OCI-LY7 (cell line): ENCODE measurements around the gene GPR84. TPM values are rescaled to one million over a fixed set of nuclear protein-coding genes. Genes with fewer than 3 reads are reported as not detected.

Experiments used
- BruUV-seq: library from RNA; stranded (reverse); fragments of 400-500 nt; replicated peaks from 2 replicates; lab custom pipeline; 2021; lab: Mats Ljungman, UMichigan
- CTCF ChIA-PET: fragments of 300-600 bp; sonication (Branson Sonifier 250); formaldehyde crosslinking; loops from one replicate; lab custom pipeline; 2022; ENCODE audit warnings: antibody characterized with exemption; ENCODE audit not compliant: unreplicated experiment; lab: Charles Lee
- POLR2A ChIA-PET: fragments of 300-600 bp; sonication (Branson Sonifier 250); formaldehyde crosslinking; loops from one replicate; lab custom pipeline; 2022; ENCODE audit warnings: antibody characterized with exemption; lab: Charles Lee
- DNase-seq: peaks from one replicate; pipeline ENCODE4 v3.0.0-alpha.2; 2015; ENCODE audit warnings: low spot score
- H2AFZ ChIP-seq: fragments of 200-600 bp; sonication (generic), shearing (Covaris generic); 2 replicates; pipeline ENCODE4 v1.6.1; 2014; ENCODE audit warnings: mild to moderate bottlenecking, antibody characterized with exemption, low read length, moderate library complexity
- H3K27ac ChIP-seq: fragments of 200-600 bp; sonication (generic); 2 replicates; pipeline ENCODE4 v1.5.1; 2014; ENCODE audit warnings: mixed run types, low read depth, mild to moderate bottlenecking, moderate library complexity, low read length, inconsistent platforms; ENCODE audit not compliant: poor library complexity, severe bottlenecking
- H3K36me3 ChIP-seq: fragments of 200-600 bp; sonication (generic); 2 replicates; pipeline ENCODE4 v1.6.1; 2014; ENCODE audit warnings: mild to moderate bottlenecking, antibody characterized with exemption, low read length, moderate library complexity, mixed read lengths; ENCODE audit not compliant: insufficient read depth
- H3K4me1 ChIP-seq: fragments of 200-600 bp; sonication (generic); 2 replicates; pipeline ENCODE4 v1.5.1; 2014; ENCODE audit warnings: mild to moderate bottlenecking, low read length; ENCODE audit not compliant: insufficient read depth, poor library complexity, severe bottlenecking
- H3K4me2 ChIP-seq: fragments of 200-600 bp; sonication (generic); 2 replicates; pipeline ENCODE4 v1.6.1; 2014; ENCODE audit warnings: mild to moderate bottlenecking, low read length
- H3K4me3 ChIP-seq: fragments of 200-600 bp; sonication (generic); 2 replicates; pipeline ENCODE4 v1.5.1; 2014; ENCODE audit warnings: mild to moderate bottlenecking, low read depth, low read length; ENCODE audit not compliant: poor library complexity, severe bottlenecking
- H3K79me2 ChIP-seq: fragments of 200-600 bp; sonication (generic); 2 replicates; pipeline ENCODE4 v1.6.1; 2016; ENCODE audit warnings: low read depth, mild to moderate bottlenecking, low read length, moderate library complexity, mixed read lengths; ENCODE audit not compliant: insufficient read depth
- H3K9me2 ChIP-seq: fragments of 200-600 bp; sonication (generic); 2 replicates; pipeline ENCODE4 v1.6.1; 2016; ENCODE audit warnings: mild to moderate bottlenecking, low read length, mixed read lengths; ENCODE audit not compliant: insufficient read depth
- H3K9me3 ChIP-seq: fragments of 200-600 bp; sonication (generic); 2 replicates; pipeline ENCODE4 v1.6.1; 2014; ENCODE audit warnings: mild to moderate bottlenecking, mixed run types, low read length, mixed read lengths
- H4K20me1 ChIP-seq: fragments of 200-600 bp; sonication (generic); 2 replicates; pipeline ENCODE4 v1.6.1; 2014; ENCODE audit warnings: mild to moderate bottlenecking, antibody characterized with exemption, low read length, moderate library complexity, mixed read lengths; ENCODE audit not compliant: insufficient read depth
- CTCF ChIP-seq: fragments of 200-600 bp; sonication (generic); conservative IDR thresholded peaks from 2 replicates; pipeline ENCODE4 v1.5.1; 2014; ENCODE audit warnings: mild to moderate bottlenecking, antibody characterized with exemption, low read length, moderate library complexity, mixed read lengths
- EZH2phosphoT487 ChIP-seq: fragments of 200-600 bp; sonication (generic); IDR thresholded peaks from 2 replicates; pipeline ENCODE4 v1.6.1; 2018; ENCODE audit warnings: low read depth, borderline replicate concordance, mild to moderate bottlenecking, mixed run types, antibody characterized with exemption, low read length, moderate library complexity, mixed read lengths
- intact Hi-C: fragments of 100-400 bp; cut with micrococcal nuclease; formaldehyde crosslinking; loops from one replicate; pipeline ENCODE4 v1.10.0; 2022; ENCODE audit not compliant: unreplicated experiment
- total RNA-seq, 2 experiments: library from RNA; depleted of rRNA in 1 of 2; stranded (reverse); fragments of >200 nt in 1 of 2; shearing (Covaris generic) in 1 of 2; gene quantifications; 2 replicates each; pipeline ENCODE4 v1.2.3, GENCODE V29; 2014 to 2022

GPR84 gene
- total RNA-seq, 2 experiments from 2014 or later, result 0.30 TPM; not detected in 1

GRCh38 chr12:54384591-54385041 lies 20.3 kb upstream of the GPR84 start, which contains the start of gene ZNF385A:
Gene ZNF385A (minus strand): TSS chr12:54384733. CDS start chr12:54384514, 219 bp downstream.
- H4K20me1 ChIP-seq, result no peaks in the 10 kb centered on the region
- no peak for TF ChIP-seq EZH2phosphoT487
- TF ChIP-seq CTCF, result no peak
- H2AFZ ChIP-seq, result no peak within 1 kb of the TSS
- peak within 1 kb of the TSS; percentile 23 for H3K4me3 ChIP-seq
- BruUV-seq, result no TSS peak
- peak; percentile 67 for DNase-seq
- CTCF ChIA-PET, result interaction anchor here (0.9 kb wide), 2 partner anchors 9 to 61 kb away, joined by 3 read pairs; no protein-coding TSS in a partner anchor
- no peaks in the 10 kb centered on the region for H3K36me3 ChIP-seq
- peak within 1 kb of the TSS; percentile 22 for H3K27ac ChIP-seq
- H3K9me3 ChIP-seq, result no peaks in the 10 kb centered on the region
- peaks cover 37% of the 10 kb centered on the region for H3K4me1 ChIP-seq
- no peaks in the 10 kb centered on the region for H3K9me2 ChIP-seq
- intact Hi-C loops, result no loop called here
- no peaks in the 10 kb centered on the region for H3K79me2 ChIP-seq
- peak within 1 kb of the TSS; percentile 66 for H3K4me2 ChIP-seq
- POLR2A ChIA-PET, result no interaction called here

GRCh38 chr12:54383041-54383609 lies 18.8 kb upstream of the GPR84 start:
- Histone ChIP-seq H3K9me3 (no peaks in the 10 kb centered on the region), H3K79me2 (no peaks in the 10 kb centered on the region), H3K27ac (no peak overlapping the region), H3K9me2 (no peaks in the 10 kb centered on the region), H3K4me3 (no peak overlapping the region), H3K4me1 (peaks cover 41% of the 10 kb centered on the region), H3K36me3 (no peaks in the 10 kb centered on the region), H2AFZ (no peak overlapping the region), H4K20me1 (no peaks in the 10 kb centered on the region), H3K4me2 (no peak overlapping the region)
- DNase-seq, result no peak
- intact Hi-C loops, result no loop called here
- ChIA-PET CTCF (no interaction called here), POLR2A (interaction anchor here (0.7 to 0.9 kb wide), 2 partner anchors 80 to 1550 kb away, joined by 3 read pairs; no protein-coding TSS in a partner anchor)
- no peak for TF ChIP-seq CTCF
- TF ChIP-seq EZH2phosphoT487, result no peak
- BruUV-seq, result no TSS peak

GRCh38 chr12:54381136-54381535 lies 16.9 kb upstream of the GPR84 start:
- Histone ChIP-seq H3K4me2 (no peak overlapping the region), H3K9me3 (no peaks in the 10 kb centered on the region), H3K9me2 (no peaks in the 10 kb centered on the region), H3K27ac (no peak overlapping the region), H2AFZ (no peak overlapping the region), H3K4me3 (no peak overlapping the region), H3K36me3 (no peaks in the 10 kb centered on the region), H3K4me1 (peaks cover 35% of the 10 kb centered on the region), H3K79me2 (no peaks in the 10 kb centered on the region), H4K20me1 (no peaks in the 10 kb centered on the region)
- no peak for TF ChIP-seq CTCF
- no peak for TF ChIP-seq EZH2phosphoT487
- POLR2A ChIA-PET, result interaction anchor here (0.6 to 0.8 kb wide), 3 partner anchors 12 to 64 kb away, joined by 3 to 5 read pairs (median 3); no protein-coding TSS in a partner anchor
- no peak for DNase-seq
- intact Hi-C loops, result no loop called here
- CTCF ChIA-PET, result no interaction called here
- no TSS peak for BruUV-seq
